GM18499 (cell line): Measurements from ENCODE around the gene FLNC.

ENCODE experiments used
- ATAC-seq: cut with Tn5 transposase; IDR thresholded peaks from one replicate; pipeline ENCODE4 v1.9.1; 2021; ENCODE audit warnings: moderate number of reproducible peaks; ENCODE audit not compliant: insufficient read depth, unreplicated experiment

FLNC gene

DNA sequence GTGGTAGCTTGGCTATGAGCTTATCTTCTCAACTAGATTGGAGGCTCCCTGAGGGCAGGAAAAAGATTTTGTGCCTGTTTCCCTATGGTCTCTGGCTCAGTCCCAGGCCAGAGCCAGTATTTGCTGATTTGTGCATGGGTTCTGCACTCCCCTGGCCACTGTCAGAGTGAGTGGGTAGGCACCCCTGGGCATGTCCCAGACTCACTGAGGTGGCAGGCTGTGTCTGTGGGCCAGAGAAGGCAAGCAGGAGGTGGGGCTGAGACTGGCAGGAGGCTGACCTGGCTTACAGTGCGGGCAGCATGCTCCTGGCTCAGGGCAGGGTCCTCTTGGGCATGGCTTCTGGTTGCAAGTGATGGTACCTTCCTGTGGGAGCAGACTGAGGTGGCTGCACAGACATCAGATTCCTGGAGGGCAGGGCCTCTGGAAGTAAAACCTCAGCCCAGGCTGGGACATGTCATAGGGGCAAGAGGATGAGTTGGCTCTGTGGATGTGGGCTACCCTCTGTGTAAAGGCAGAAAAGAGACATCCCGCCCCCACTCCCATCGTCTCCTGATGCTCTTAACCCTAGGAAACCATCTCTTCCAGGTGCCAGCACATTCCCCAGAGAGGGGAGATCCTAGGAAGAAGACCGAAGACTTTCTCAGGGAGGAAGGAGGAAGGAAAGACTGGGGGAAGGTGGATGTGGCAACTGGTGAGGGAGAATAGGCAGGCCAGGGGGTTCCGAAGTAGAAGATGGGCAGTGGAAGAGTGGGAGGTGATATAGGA lies 76.0 kb downstream of the FLNC start:
- no peak for ATAC-seq

DNA sequence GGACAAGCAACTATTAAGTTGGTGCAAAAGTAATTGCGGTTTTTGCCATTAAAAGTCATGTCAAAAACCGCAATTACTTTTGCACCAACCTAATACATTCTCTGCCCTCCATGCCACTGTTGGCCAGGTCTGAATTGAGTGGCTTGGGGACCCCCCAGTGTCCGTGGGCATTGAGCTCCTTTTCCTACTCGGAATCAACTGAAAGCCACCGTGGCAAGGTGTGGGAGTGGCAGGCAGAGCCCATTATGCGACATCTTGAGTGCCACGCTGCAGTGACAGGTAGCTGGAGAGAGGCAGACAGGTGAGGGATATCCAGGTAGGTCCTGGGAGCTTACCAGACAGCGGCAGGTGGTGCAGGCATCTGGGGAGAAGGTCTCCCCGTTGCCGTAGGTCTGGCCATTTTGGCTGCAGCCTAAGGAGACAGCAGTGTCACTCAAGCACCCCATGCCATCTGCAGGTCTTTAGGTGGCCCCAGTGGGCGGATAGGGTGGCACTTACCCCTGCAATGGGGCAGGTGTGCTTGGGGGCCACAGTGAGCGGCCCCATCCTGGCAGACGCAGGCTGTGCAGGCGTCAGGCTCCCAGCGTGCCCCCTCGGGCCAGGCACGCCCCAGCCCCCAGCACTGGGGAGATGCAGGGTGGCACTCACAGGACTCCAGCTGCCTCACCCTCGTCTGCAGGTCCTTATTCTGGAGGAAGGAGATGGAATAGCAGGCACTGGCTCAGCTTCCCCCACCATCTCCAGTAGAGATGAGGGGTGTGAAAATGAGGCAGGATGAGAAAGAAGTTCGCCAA lies 76.8 kb downstream of the FLNC start:
- no peak for ATAC-seq
